ENCODE measurements around the gene IDUA. TPM values are rescaled to one million over a fixed set of nuclear protein-coding genes. Genes with fewer than 3 reads are reported as not detected.

Gene IDUA
- total RNA-seq, 4 donors from 2014 or later, result 40.4 to 114 (median 71.4) TPM

GRCh38 chr4:1013225-1014073 lies 26.6 kb downstream of the IDUA start:
- TF ChIP-seq POLR2A (IDR thresholded peaks at IDR 0.05) (no peak), CTCF (IDR thresholded peaks at IDR 0.05) (no peak)
- Histone ChIP-seq H3K4me1 (peaks cover 0 to 31% (median 17%) of the 10 kb centered on the region in 4 donors), H3K27me3 (no peaks in the 10 kb centered on the region), H3K27ac (no peak overlapping the region), H3K9me3 (no peaks in the 10 kb centered on the region), H3K4me3 (no peak overlapping the region), H3K36me3 (no peaks in the 10 kb centered on the region)
- no peak for DNase-seq

GRCh38 chr4:1014291-1015167 lies 27.7 kb downstream of the IDUA start:
- DNase-seq, result no peak
- peaks cover 0 to 23% (median 10%) of the 10 kb centered on the region in 4 donors for H3K4me1 ChIP-seq
- no peaks in the 10 kb centered on the region for H3K9me3 ChIP-seq
- no peaks in the 10 kb centered on the region for H3K36me3 ChIP-seq
- H3K4me3 ChIP-seq, result no peak overlapping the region
- H3K27me3 ChIP-seq, result no peaks in the 10 kb centered on the region
- no peak overlapping the region for H3K27ac ChIP-seq
- no peak for TF ChIP-seq POLR2A (IDR thresholded peaks at IDR 0.05)
- TF ChIP-seq CTCF (IDR thresholded peaks at IDR 0.05), result no peak

- H3K9me3 ChIP-seq, result no peaks in the 10 kb centered on the region
- peaks cover 0 to 19% (median 8%) of the 10 kb centered on the region in 4 donors for H3K4me1 ChIP-seq
- no peaks in the 10 kb centered on the region for H3K27me3 ChIP-seq
- TF ChIP-seq POLR2A (IDR thresholded peaks at IDR 0.05), result no peak
- TF ChIP-seq CTCF (IDR thresholded peaks at IDR 0.05), result no peak
- no peak for DNase-seq
- H3K36me3 ChIP-seq, result no peaks in the 10 kb centered on the region
- H3K4me3 ChIP-seq, result no peak overlapping the region
- H3K27ac ChIP-seq, result no peak overlapping the region
Measured at GRCh38 chr4:1015179-1015578, 28.3 kb downstream of the IDUA start.

GRCh38 chr4:1015746-1016145 lies 28.9 kb downstream of the IDUA start:
- no peak for DNase-seq
- Histone ChIP-seq H3K9me3 (no peaks in the 10 kb centered on the region), H3K4me3 (no peak overlapping the region), H3K36me3 (no peaks in the 10 kb centered on the region), H3K4me1 (peaks cover 0 to 13% (median 6%) of the 10 kb centered on the region in 4 donors), H3K27me3 (no peaks in the 10 kb centered on the region), H3K27ac (no peak overlapping the region)
- TF ChIP-seq POLR2A (IDR thresholded peaks at IDR 0.05), result no peak
- no peak for TF ChIP-seq CTCF (IDR thresholded peaks at IDR 0.05)

- no peak for DNase-seq
- Histone ChIP-seq H3K27ac (no peak overlapping the region), H3K9me3 (no peaks in the 10 kb centered on the region), H3K27me3 (no peaks in the 10 kb centered on the region), H3K36me3 (no peaks in the 10 kb centered on the region), H3K4me1 (peaks cover 0 to 15% (median 10%) of the 10 kb centered on the region in 4 donors), H3K4me3 (no peak overlapping the region)
- TF ChIP-seq POLR2A (IDR thresholded peaks at IDR 0.05) (no peak), CTCF (IDR thresholded peaks at IDR 0.05) (no peak)
Measured at GRCh38 chr4:1017211-1017610, 30.4 kb downstream of the IDUA start.

Measured in Peyer's patch (tissue), 4 donors.